Eye (tissue), 1 donor: ENCODE measurements around the gene CTDP1.
"Not testable (repeated sequence)": the region's sequence is repeated elsewhere in the genome, so short reads cannot be mapped to it uniquely, and the experiment has no call there.

Experiments
- DNase-seq: peaks from one replicate; pipeline ENCODE4 v3.0.0-alpha.2; 2015

CTDP1 gene

GRCh38 chr18:79748321-79749180, 68.9 kb downstream of the CTDP1 start:
- peak; percentile 6 for DNase-seq

GRCh38 chr18:79749251-79750191, 69.9 kb downstream of the CTDP1 start:
- DNase-seq = peak; percentile 82

GRCh38 chr18:79750980-79751571, 71.5 kb downstream of the CTDP1 start:
- no peak for DNase-seq

GRCh38 chr18:79751918-79752578, 72.4 kb downstream of the CTDP1 start:
- DNase-seq = not testable (repeated sequence)

GRCh38 chr18:79752946-79753345, 73.3 kb downstream of the CTDP1 start:
- not testable (repeated sequence) for DNase-seq

- DNase-seq = no peak
Observed at GRCh38 chr18:79753391-79753851, 73.8 kb downstream of the CTDP1 start.

- no peak for DNase-seq
Observed at GRCh38 chr18:79754022-79754761, 74.6 kb downstream of the CTDP1 start.

GRCh38 chr18:79754831-79755351, 75.3 kb downstream of the CTDP1 start:
- DNase-seq = no peak

- DNase-seq = no peak
Observed at GRCh38 chr18:79755496-79756142, 76.0 kb downstream of the CTDP1 start.

GRCh38 chr18:79756143-79756500, 76.5 kb downstream of the CTDP1 start:
- DNase-seq = no peak

- no peak for DNase-seq
Observed at GRCh38 chr18:79756826-79757225, 77.2 kb downstream of the CTDP1 start.

- DNase-seq = no peak
Observed at GRCh38 chr18:79760348-79760747, 80.7 kb downstream of the CTDP1 start.

GRCh38 chr18:79760881-79761280, 81.3 kb downstream of the CTDP1 start:
- DNase-seq = no peak

- no peak for DNase-seq
Observed at GRCh38 chr18:79763407-79763806, 83.8 kb downstream of the CTDP1 start.

- DNase-seq = no peak
Observed at GRCh38 chr18:79764131-79764530, 84.5 kb downstream of the CTDP1 start.

- peak; percentile 29 for DNase-seq
Observed at GRCh38 chr18:79765491-79766245, 86.1 kb downstream of the CTDP1 start.

GRCh38 chr18:79766308-79766707, 86.7 kb downstream of the CTDP1 start:
- no peak for DNase-seq

GRCh38 chr18:79768745-79769144, 89.1 kb downstream of the CTDP1 start:
- no peak for DNase-seq

GRCh38 chr18:79769698-79770500, 90.3 kb downstream of the CTDP1 start:
- no peak for DNase-seq

GRCh38 chr18:79770501-79770815, 90.9 kb downstream of the CTDP1 start:
- DNase-seq = no peak
